GM23338 (cell line): ENCODE measurements around the gene IQCK.

Experiments
- CTCF ChIP-seq, 2 experiments: fragments of 200-600 bp in 1 of 2; sonication (generic) in 1 of 2; conservative IDR thresholded peaks; 2 replicates each; pipeline versions ENCODE4 v1.5.1 to v1.6.1; 2016 to 2017; ENCODE audit warnings: antibody characterized with exemption in 2 of 2, low read depth in 2 of 2, mild to moderate bottlenecking in 2 of 2, moderate library complexity in 1 of 2
- ETS1 ChIP-seq: IDR thresholded peaks from 2 replicates; pipeline ENCODE4 v1.6.1; 2016; ENCODE audit warnings: antibody characterized with exemption
- EZH2 ChIP-seq: fragments of 200-600 bp; sonication (generic); IDR thresholded peaks from one replicate; pipeline ENCODE4 v1.8.0; 2017; ENCODE audit warnings: antibody characterized with exemption, mild to moderate bottlenecking, low read depth; ENCODE audit not compliant: unreplicated experiment
- EZH2phosphoT487 ChIP-seq: fragments of 200-600 bp; sonication (generic); IDR thresholded peaks from one replicate; pipeline ENCODE4 v1.8.1; 2018; ENCODE audit warnings: antibody characterized with exemption; ENCODE audit not compliant: unreplicated experiment
- POLR2AphosphoS5 ChIP-seq: IDR thresholded peaks from 2 replicates; pipeline ENCODE4 v1.6.1; 2016; ENCODE audit warnings: antibody characterized with exemption, low read depth
- STAT1 ChIP-seq: IDR thresholded peaks from one replicate; pipeline ENCODE4 v1.6.1; 2016; ENCODE audit warnings: antibody characterized with exemption; ENCODE audit not compliant: unreplicated experiment

GRCh38 chr16:19837984-19838707 is 120.1 kb downstream of the IQCK start:
- TF ChIP-seq EZH2phosphoT487 = no peak
- 0 out of 4 replicates have a peak, but pooled peaks of 1 of the 2 experiments have one; percentile 15 for TF ChIP-seq CTCF (conservative IDR thresholded peaks at IDR 0.05; ENCODE audit: low read depth in 2 of 2)
- TF ChIP-seq STAT1 = no peak
- TF ChIP-seq ETS1 = no peak
- no peak for TF ChIP-seq EZH2
- no peak for TF ChIP-seq POLR2AphosphoS5
